IPS-18a (cell line): Measurements from ENCODE around the gene TANGO2.

ENCODE experiments used
- H3K27ac ChIP-seq: one replicate; pipeline ENCODE4 v1.5.1; 2013; ENCODE audit warnings: low read length
- H3K27me3 ChIP-seq: one replicate; pipeline ENCODE4 v1.6.1; 2013; ENCODE audit warnings: mild to moderate bottlenecking, low read length; ENCODE audit not compliant: control insufficient read depth, insufficient read depth
- H3K36me3 ChIP-seq: one replicate; pipeline ENCODE4 v1.6.1; 2013; ENCODE audit warnings: low read depth, low read length; ENCODE audit not compliant: control insufficient read depth
- H3K4me1 ChIP-seq: one replicate; pipeline ENCODE4 v1.6.1; 2013; ENCODE audit warnings: low read depth, low read length; ENCODE audit not compliant: control insufficient read depth
- H3K4me3 ChIP-seq: one replicate; pipeline ENCODE4 v1.5.1; 2013; ENCODE audit warnings: low read length
- H3K9ac ChIP-seq: one replicate; pipeline ENCODE4 v1.6.1; 2013; ENCODE audit warnings: mild to moderate bottlenecking, low read length, moderate library complexity
- H3K9me3 ChIP-seq: one replicate; pipeline ENCODE4 v1.6.1; 2013; ENCODE audit warnings: low read depth, low read length; ENCODE audit not compliant: control insufficient read depth

Gene TANGO2

DNA sequence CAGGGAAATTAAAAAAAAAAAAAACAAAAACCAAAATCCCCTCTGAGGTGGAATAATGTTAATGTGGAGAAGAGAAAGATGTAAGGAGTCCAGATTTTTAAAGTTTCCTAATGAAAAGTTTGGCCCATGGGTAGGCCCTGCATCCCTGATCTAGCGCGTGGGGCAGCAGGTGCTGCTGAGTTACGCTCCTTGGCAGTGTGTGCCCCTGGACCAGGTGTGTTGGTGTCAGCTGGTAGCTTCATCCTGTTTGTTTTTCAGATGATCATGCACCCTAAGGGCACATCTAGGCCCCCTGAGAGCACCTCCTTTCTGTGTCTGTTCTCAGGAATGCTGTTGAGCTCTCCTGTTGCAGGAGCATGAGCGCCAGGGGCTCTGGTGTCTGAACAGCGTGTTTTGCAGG lies 65.9 kb downstream of the TANGO2 start:
- no peak overlapping the region for H3K27ac ChIP-seq
- no peaks in the 10 kb centered on the region for H3K27me3 ChIP-seq
- no peak overlapping the region for H3K9ac ChIP-seq
- peaks cover under 1% of the 10 kb centered on the region for H3K4me1 ChIP-seq
- H3K4me3 ChIP-seq, result no peak overlapping the region
- H3K9me3 ChIP-seq, result no peaks in the 10 kb centered on the region
- peaks cover 64% of the 10 kb centered on the region for H3K36me3 ChIP-seq

DNA sequence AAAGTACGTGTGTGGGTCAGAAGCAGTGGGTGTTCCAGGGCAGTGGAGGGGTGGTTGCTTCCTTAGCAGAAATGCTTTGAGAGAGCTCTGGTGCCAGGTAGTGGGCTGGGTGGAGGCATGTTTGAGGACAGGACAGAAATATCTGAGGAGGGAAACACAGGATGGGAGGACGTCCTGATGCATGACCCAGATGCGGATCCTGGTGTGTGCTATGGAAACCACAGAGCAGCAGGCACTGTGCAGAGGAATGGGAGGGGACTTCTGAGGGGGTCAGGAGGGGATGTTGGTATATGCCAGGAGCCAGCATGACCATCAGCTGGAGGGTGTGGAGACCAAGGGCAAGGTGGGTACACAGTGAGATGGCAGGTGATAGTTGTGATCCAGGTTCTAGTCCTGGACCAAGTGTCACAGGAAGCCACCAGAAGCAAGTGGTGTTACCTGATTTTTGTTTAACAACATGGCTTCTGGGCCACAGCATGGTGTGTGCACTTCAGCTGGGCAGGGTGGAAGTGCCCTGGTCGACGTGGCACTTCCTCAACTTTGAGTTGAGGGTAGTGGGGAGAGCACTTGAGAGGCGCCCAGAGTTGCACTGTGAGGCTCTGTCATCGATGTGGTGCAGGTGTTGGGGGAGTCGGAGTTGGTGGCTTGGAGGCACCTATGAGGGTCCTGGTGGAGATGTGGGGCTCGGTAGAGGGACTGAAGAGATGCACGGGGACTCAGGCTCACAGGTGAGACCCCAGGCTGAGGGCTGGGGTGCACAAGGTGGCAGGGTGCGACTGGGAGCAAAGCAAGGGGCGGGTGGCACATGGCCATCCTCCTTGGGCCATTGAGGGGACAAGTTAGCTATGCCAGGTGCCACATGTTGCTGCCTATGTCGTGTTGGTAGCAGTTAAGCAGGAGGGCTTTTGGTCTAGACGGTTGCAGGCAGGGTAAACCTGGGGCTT lies 66.7 kb downstream of the TANGO2 start:
- Histone ChIP-seq H3K4me3 (no peak overlapping the region), H3K4me1 (no peaks in the 10 kb centered on the region), H3K36me3 (peaks cover 73% of the 10 kb centered on the region), H3K27ac (no peak overlapping the region), H3K9ac (no peak overlapping the region), H3K9me3 (no peaks in the 10 kb centered on the region), H3K27me3 (no peaks in the 10 kb centered on the region)

DNA sequence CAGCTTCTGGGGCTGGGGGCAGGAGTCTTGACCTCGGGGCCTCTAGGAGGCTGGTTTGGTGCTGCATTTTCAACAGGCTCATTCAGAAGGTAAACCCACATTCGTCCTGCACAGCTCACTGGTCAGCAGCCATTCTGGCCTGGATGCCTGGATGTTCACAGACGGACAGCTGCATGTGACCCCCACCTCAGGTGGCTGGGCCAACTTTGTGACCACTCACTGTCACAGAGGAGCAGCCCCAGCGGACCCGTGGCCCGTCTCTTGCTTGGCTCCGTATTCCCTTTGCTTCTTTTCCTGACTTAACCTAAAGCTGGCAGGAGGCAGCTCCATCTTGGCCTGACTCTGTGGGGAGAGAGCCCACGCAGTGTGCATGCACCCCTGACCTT lies 67.3 kb downstream of the TANGO2 start:
- Histone ChIP-seq H3K36me3 (peaks cover 79% of the 10 kb centered on the region), H3K27ac (no peak overlapping the region), H3K4me1 (no peaks in the 10 kb centered on the region), H3K9me3 (no peaks in the 10 kb centered on the region), H3K4me3 (no peak overlapping the region), H3K27me3 (no peaks in the 10 kb centered on the region), H3K9ac (no peak overlapping the region)

DNA sequence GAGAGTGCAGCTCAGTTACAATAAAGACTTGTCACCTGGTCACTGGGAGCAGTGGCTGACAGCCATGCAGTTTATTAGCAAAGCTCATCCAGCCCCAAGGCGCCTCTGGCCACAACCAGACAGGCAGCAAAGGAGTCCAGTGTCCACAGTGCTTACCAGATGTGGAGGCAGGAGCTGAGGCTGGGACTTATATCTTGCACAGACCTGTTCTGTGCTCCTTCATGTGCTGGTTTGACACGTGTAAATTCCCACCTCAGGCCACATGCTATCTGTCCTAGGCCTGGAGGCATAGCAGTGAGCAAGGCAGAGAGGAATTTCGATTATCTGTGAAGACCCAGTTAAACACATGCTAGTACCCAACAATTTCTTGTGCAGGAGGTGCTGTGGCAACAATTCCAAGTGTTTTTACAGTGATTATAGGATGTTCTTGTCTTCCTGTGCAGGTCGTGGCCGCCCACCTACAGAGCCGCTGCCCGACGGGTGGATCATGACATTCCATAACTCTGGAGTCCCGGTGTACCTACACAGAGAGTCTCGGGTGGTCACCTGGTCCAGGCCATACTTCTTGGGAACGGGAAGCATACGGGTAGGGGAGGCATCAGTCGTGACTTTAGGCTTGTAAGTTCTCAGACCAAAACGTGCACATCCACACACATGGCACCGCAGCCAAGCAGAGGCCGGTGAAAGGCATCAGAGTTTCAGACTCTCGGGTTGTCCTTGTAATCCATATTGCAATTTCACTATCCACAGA lies 68.5 kb downstream of the TANGO2 start:
- H3K27ac ChIP-seq, result no peak overlapping the region
- no peaks in the 10 kb centered on the region for H3K9me3 ChIP-seq
- H3K27me3 ChIP-seq, result no peaks in the 10 kb centered on the region
- peaks cover 90% of the 10 kb centered on the region for H3K36me3 ChIP-seq
- no peaks in the 10 kb centered on the region for H3K4me1 ChIP-seq
- H3K9ac ChIP-seq, result no peak overlapping the region
- H3K4me3 ChIP-seq, result no peak overlapping the region

DNA sequence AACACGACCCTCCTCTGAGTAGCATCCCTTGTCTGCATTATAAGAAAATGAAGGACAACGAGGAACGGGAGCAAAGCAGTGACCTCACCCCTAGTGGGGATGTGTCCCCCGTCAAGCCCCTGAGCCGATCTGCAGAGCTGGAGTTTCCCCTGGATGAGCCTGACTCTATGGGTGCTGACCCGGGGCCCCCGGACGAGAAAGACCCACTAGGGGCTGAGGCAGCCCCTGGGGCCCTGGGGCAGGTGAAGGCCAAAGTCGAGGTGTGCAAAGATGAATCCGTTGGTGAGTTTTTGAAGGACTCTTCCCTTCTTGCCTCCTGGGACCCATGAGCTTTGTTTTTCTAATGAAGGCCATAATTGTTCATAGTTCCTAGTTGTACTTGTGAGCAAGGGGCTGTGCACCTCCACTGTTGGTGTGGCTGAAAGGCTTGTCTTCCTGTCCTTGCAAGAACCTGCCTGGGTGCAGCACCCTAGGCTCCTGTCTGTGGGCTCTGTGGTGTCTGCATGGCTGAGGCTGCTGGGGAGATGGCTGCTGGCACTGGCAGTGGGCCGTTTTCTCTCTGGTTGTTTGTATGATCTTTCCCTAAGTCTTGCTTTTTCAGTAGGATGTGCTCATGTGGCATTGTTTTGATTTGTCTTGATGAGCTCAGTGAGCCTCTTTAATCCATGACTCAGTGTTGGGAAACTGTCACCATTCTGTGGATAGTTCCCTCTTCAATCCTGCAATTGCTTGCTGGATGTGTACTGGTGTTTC lies 69.2 kb downstream of the TANGO2 start:
- no peaks in the 10 kb centered on the region for H3K27me3 ChIP-seq
- H3K9me3 ChIP-seq, result no peaks in the 10 kb centered on the region
- H3K36me3 ChIP-seq, result peaks cover 98% of the 10 kb centered on the region
- H3K9ac ChIP-seq, result no peak overlapping the region
- no peak overlapping the region for H3K27ac ChIP-seq
- no peaks in the 10 kb centered on the region for H3K4me1 ChIP-seq
- H3K4me3 ChIP-seq, result no peak overlapping the region

DNA sequence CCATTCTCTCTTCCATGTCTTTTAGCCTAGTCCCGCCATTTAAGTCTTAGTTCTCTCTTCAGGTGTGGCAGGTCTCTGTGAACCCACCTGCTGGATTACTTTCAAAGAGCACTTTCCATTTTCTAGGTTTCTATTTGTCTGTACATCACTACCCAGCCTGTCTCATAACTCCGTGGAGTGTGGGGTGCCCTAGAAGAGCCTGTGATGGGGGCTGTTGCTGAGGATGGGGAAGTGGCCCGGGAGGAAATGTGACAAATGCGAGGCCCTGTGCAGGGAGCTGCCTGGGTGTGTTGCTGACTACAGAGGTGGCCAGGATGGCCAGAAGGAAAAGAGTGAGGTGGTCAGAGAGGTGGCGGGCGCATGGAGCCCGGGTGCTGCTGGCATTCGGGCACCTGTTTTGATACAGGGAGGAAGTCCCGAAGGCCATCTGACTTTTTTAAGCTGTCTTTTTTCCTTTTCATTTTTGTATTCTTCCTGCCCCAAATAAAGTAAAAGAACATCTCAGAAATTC lies 69.9 kb downstream of the TANGO2 start:
- Histone ChIP-seq H3K9ac (no peak overlapping the region), H3K27me3 (no peaks in the 10 kb centered on the region), H3K4me3 (no peak overlapping the region), H3K4me1 (no peaks in the 10 kb centered on the region), H3K9me3 (no peaks in the 10 kb centered on the region), H3K27ac (no peak overlapping the region), H3K36me3 (peaks cover 99% of the 10 kb centered on the region)

DNA sequence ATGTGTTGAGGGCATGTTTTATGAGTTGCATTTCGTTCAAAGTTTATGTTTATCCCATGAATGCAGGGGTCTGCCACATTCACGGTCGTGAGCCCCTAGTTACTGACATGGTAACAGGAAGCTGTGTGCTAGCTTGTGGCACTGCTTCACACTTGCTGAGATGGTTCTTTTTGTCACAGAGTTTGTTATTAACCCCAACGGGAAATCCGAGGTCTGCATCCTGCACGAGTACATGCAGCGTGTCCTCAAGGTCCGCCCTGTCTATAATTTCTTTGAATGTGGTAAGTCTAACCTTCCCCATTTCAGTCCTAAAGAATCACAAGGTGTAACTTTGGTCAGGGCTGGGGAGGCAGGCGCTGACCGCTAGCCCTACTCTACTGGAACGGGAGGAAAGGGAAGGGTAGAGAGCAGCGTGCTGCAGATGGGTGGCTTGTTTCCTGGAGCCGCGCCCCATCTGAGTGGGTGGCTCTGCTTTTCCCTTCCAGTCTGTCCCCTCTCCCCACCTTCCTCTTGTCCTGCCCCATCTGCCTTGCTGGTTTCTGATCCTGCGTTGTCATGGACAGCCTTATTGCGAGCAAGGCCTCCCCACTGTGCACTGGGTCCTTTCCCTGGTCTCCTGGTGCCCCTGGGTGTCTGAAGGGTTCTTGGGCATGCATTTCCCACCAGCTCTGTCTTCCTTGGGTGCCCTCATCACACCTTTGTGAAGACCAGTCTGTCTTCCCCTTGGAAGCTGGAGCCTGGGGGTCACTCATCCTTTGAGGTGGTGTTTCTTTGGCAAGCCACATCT lies 71.0 kb downstream of the TANGO2 start:
- no peaks in the 10 kb centered on the region for H3K27me3 ChIP-seq
- no peaks in the 10 kb centered on the region for H3K4me1 ChIP-seq
- peaks cover 99% of the 10 kb centered on the region for H3K36me3 ChIP-seq
- no peak overlapping the region for H3K27ac ChIP-seq
- no peak overlapping the region for H3K9ac ChIP-seq
- no peak overlapping the region for H3K4me3 ChIP-seq
- H3K9me3 ChIP-seq, result no peaks in the 10 kb centered on the region

DNA sequence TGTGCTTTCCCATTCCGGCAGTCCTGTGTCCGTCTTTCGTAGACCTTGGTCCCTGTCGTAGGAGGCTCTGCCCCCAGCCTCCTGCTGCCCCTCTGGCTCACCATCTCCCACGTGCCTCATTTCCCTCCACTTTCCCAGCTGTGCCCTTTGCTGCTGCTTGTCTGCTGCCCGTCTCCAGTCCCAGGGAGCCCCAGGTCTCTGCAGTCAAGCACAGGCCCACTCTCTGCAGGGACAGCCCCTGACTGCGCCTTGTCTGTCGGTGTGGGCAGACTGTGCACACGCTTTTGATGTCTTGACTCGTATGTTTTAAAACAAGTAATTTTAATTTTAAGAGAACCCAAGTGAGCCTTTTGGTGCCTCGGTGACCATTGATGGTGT lies 71.6 kb downstream of the TANGO2 start:
- no peaks in the 10 kb centered on the region for H3K9me3 ChIP-seq
- H3K27me3 ChIP-seq, result no peaks in the 10 kb centered on the region
- H3K9ac ChIP-seq, result no peak overlapping the region
- H3K4me1 ChIP-seq, result no peaks in the 10 kb centered on the region
- no peak overlapping the region for H3K4me3 ChIP-seq
- no peak overlapping the region for H3K27ac ChIP-seq
- peaks cover 99% of the 10 kb centered on the region for H3K36me3 ChIP-seq

DNA sequence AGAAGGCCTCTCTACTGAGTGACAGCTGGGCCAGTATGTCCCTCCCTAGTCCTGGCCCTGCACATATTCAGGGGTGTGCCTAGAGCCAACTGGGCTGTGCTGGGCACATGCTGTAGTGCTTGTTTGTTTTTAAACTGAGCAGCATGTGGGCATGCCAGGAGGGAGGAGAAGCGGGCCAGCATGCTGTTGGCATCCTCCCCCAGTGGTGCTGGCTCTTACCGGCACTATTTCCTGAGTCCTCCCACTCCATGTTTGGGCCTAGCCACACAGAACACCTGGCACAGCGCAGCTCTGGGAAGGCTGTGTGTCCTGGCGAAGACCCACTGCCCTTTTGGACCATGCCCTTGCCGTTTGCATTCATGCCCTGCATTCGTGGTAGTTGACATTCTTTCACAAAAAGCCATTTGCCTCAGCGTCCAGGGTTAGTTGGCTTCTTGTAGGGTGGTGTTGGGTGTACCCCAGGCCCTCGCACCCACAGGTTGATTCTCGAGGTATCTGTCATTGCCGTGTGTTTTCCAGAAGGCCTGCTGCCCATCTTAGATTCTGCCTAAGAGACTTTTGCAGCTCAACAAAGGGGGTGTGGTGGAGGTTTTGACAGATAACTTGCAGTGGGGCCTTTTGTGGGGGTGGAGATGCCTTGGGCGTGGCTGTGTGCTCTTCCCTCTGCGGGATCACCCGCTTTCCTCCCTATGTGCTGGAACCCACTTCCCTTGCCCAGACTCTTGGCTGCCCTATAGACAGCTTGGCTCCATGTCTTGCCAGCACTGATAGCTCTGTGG lies 72.7 kb downstream of the TANGO2 start:
- Histone ChIP-seq H3K27ac (no peak overlapping the region), H3K36me3 (peaks cover 95% of the 10 kb centered on the region), H3K27me3 (no peaks in the 10 kb centered on the region), H3K4me3 (no peak overlapping the region), H3K4me1 (no peaks in the 10 kb centered on the region), H3K9me3 (no peaks in the 10 kb centered on the region), H3K9ac (no peak overlapping the region)

DNA sequence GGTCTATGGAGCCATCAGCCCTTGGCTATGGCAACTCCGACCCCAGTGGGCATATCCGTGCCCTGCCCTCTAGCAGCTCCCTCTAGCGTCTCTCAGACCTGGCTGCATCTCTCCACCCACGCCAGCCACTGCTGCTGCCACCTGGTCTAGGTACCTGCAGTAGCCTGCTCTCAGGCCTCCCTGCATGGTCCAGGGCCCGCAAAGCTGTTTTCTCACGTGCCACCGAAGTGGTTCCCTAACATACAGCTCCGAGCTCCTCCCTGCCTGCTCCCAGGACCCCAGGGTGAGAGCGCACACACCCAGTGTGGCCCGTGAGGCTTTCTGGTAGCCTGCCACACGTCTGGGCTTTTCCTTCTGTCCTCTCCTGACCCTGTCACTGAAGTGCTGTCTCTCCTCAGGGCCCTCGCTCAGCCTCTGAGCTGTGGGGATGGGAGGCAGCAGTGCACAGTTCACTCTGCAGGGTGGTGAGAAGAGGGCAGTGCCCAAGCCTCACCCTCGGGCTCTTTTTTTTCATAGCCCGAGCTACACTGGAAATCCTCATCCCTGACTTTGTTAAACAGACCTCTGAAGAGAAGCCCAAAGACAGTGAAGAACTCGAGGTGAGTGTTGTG lies 73.4 kb downstream of the TANGO2 start:
- no peak overlapping the region for H3K27ac ChIP-seq
- H3K9ac ChIP-seq, result no peak overlapping the region
- H3K4me1 ChIP-seq, result no peaks in the 10 kb centered on the region
- H3K36me3 ChIP-seq, result peaks cover 95% of the 10 kb centered on the region
- no peaks in the 10 kb centered on the region for H3K27me3 ChIP-seq
- no peak overlapping the region for H3K4me3 ChIP-seq
- H3K9me3 ChIP-seq, result no peaks in the 10 kb centered on the region
